GM10266 (cell line): ENCODE data around the gene GPR42.

Experiments
- DNase-seq: peaks from one replicate; pipeline ENCODE4 v3.0.0; 2012; ENCODE audit errors: extremely low spot score
- CTCF ChIP-seq: IDR thresholded peaks from 2 replicates; pipeline ENCODE4 v1.5.1; 2012; ENCODE audit warnings: mild to moderate bottlenecking, low read depth; ENCODE audit not compliant: control insufficient read depth, insufficient read depth; ENCODE audit errors: missing control alignments

GPR42 gene

GRCh38 chr19:35331551-35332214 lies 39.2 kb upstream of the GPR42 start:
- no peak for TF ChIP-seq CTCF
- DNase-seq = no peak

- peak; percentile 33 for TF ChIP-seq CTCF
- no peak for DNase-seq
These were observed 38.1 kb upstream of the GPR42 start for GRCh38 chr19:35332817-35333216.

- TF ChIP-seq CTCF = no peak
- DNase-seq = no peak
These were observed 36.6 kb upstream of the GPR42 start for GRCh38 chr19:35334144-35334753.

GRCh38 chr19:35336166-35336955 lies 34.5 kb upstream of the GPR42 start:
- TF ChIP-seq CTCF = no peak
- no peak for DNase-seq

GRCh38 chr19:35337097-35337983 lies 33.5 kb upstream of the GPR42 start:
- DNase-seq = no peak
- no peak for TF ChIP-seq CTCF

GRCh38 chr19:35337984-35338296 lies 32.9 kb upstream of the GPR42 start:
- no peak for DNase-seq
- no peak for TF ChIP-seq CTCF
